OCI-LY1 (cell line): ENCODE measurements around the gene ARV1.

Source experiments
- EZH2 ChIP-seq: fragments of 200-600 bp; sonication (generic), shearing (Covaris generic); IDR thresholded peaks from 2 replicates; pipeline ENCODE4 v1.8.0; 2017; ENCODE audit warnings: borderline replicate concordance, mixed run types, mild to moderate bottlenecking, antibody characterized with exemption, low read length, moderate library complexity, mixed read lengths
- TF ChIP-seq, protein P1 (sequence below): fragments of 200-600 bp; sonication (generic), shearing (Covaris generic); IDR thresholded peaks from 2 replicates; pipeline ENCODE4 v1.5.1; 2017; ENCODE audit warnings: mild to moderate bottlenecking, antibody characterized with exemption, low read length, moderate library complexity, mixed read lengths

- TF ChIP-seq, protein P1, sequence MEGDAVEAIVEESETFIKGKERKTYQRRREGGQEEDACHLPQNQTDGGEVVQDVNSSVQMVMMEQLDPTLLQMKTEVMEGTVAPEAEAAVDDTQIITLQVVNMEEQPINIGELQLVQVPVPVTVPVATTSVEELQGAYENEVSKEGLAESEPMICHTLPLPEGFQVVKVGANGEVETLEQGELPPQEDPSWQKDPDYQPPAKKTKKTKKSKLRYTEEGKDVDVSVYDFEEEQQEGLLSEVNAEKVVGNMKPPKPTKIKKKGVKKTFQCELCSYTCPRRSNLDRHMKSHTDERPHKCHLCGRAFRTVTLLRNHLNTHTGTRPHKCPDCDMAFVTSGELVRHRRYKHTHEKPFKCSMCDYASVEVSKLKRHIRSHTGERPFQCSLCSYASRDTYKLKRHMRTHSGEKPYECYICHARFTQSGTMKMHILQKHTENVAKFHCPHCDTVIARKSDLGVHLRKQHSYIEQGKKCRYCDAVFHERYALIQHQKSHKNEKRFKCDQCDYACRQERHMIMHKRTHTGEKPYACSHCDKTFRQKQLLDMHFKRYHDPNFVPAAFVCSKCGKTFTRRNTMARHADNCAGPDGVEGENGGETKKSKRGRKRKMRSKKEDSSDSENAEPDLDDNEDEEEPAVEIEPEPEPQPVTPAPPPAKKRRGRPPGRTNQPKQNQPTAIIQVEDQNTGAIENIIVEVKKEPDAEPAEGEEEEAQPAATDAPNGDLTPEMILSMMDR = no peak
- no peak for TF ChIP-seq EZH2
Measured at GRCh38 chr1:230979952-230980351, 1.1 kb downstream of the ARV1 start.
